EH (cell line): ENCODE data around the gene DDX39A.

ENCODE experiments used
- DNase-seq: peaks from one replicate; pipeline ENCODE4 v3.0.0-alpha.2; 2015; ENCODE audit warnings: low read depth

The DDX39A gene

DNA sequence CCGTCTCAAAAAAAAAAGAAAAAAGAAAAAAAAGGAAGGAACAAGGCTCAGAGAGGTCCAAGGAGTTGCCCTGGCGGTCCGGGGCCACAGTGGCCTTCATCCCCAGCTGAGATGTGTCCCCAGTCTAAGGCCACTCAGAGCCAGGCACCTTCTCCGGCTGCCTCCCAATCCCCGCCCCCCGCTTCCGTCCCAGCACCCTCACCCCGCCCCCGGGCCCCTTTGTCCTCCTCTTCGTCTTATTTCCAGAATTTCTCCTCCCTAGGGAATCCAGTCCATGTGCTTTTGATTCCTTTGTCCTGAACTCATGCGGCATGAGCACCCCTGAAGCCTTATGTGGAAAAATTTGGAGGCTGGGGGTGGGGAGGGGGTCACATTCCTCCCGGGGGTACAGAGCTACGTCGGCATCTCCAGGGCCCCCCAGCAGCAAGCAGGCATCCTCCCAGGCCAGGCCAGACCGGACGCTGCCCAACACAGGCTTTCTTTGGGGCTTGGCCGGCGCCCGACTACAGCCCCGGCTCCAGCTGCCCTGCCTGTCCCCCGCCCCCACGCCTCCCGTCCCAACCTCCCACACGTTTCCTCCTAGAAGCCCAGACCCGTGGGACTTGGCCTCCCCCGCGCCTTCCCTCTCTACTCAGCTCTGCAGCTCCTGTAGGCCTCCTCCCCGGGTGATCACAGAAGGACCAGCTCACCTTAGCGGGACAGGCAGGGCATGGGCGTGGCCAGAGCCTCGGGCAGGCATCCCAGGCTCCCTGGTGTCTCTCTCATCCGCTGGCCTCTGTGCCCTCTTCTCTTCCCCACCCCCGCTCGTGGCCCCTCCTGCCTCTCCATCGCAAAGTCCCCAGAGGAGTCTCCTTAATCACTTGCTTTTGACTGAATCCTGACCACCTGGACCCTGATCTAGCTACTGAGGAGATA is 55.7 kb downstream of the DDX39A start:
- DNase-seq = peak; percentile 81

DNA sequence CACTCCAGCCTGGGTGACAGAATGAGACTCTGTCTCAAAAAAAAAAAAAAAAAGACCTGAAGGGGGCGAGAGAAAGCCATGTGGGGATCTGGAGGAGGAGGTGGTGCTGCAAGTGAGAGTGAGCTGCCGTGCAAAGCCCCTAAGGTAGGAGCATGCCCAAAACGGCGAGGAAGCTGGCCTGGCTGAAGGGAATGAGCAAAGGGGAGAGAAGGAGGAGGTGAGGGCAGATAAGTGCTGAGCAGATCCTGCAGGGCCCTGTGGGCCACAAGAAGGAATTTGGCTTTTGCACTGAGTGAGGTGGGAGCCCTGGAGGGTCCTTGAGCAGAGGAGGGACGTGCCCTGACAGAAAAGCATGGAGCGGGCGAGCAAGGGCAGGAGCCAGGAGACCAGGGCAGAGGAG is 57.3 kb downstream of the DDX39A start:
- DNase-seq = peak; percentile 60
